Measurements from ENCODE around the gene PRDM15.

PRDM15 gene

DNA sequence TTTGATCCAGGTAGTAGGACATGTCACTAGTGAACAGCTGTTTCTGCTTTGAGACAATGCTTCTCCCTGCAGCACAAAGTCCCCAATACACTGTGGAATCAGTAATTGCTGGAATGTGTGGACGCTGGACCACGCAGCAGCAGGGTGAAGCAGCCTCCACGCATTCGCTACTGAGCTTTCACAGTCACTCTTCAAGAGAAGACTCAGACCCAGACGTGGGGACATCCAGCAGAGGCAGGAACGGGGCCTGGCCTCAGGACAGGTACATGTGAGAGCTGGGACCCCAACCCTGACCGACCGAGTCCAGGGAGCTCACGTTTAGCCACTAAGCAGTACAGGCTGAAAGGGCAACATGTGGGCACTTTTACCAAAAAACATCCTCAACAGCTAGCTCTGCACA, 34.1 kb upstream of the PRDM15 start:
- no peak for DNase-seq (ENCODE audit: low read depth in 3 of 3, low spot score in 1 of 3)

DNA sequence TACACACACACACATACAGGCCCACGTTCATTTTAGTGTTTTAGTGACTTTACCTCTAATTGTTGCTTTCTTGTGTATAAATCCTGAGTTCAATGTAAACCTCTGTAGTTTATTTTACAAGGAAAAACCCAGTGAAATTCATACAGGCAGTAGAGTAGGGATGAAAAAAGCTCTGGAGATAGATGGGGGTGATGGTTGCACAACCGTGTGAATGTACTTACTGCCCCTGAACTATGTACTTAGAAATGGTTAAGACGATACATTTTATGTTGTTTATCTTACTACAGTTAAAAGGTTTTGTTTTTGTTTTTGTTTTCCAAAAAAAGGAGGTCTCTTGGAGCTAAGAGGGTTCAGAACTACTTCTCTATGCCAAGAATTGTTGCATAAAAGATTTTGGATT, 29.7 kb upstream of the PRDM15 start:
- DNase-seq (ENCODE audit: low read depth in 3 of 3, low spot score in 1 of 3), result no peak

DNA sequence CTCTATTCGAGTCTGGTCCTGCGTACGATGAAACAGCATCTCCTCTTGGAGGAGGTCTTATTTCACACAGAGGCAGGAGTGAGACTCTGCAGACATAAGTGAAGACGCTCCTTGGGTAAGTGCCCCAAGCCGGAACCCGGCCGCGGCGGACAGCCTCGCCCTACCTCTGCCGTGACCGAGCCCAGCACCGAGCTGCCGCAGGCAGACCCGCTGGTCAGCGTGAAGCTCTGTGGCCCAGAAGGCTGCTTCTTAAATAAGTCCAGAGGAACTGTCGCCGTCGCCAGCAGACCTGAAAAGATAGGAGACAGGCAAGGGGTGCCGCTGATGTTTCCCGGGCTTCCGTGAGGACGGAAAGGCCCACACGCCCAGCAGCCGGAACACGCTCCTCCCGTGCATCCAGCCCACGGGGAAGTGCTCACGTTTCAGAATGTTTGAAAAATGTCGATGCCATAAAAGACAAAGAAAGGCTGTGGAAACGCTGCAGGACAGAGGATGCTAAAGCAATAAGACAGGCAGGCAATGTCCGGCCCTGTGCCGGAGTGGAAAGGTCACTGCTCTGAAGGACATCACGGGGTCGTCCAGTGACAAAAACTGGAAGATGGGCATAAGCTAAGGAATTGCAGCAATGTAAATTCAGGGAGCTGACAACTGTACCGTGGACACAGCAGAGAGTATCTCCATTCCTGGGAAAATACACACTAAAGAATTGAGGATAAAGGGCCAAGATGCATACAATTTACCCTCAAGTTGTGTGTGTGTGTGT, 28.5 kb upstream of the PRDM15 start:
- no peak for DNase-seq (ENCODE audit: low read depth in 3 of 3, low spot score in 1 of 3)

DNA sequence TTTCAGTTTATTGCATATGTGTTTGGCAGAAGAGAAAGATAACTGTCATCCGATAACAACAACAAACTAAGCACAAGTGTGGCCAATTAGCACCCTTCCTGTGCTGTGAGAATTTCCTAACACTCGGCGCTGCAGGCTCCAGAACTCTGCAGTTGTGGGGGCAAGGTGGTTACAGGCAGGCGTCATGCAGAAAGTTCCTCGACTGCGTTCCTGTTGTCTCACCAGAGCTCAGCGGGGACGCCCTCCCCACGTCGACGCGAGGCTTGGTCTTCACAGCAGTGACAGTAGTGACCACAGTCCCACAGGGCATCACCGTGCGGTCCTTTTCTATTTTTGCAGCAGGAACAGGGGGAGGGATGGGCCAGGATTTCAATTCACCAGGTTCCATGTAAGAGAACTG, 27.6 kb upstream of the PRDM15 start:
- DNase-seq (ENCODE audit: low read depth in 3 of 3, low spot score in 1 of 3), result no peak

DNA sequence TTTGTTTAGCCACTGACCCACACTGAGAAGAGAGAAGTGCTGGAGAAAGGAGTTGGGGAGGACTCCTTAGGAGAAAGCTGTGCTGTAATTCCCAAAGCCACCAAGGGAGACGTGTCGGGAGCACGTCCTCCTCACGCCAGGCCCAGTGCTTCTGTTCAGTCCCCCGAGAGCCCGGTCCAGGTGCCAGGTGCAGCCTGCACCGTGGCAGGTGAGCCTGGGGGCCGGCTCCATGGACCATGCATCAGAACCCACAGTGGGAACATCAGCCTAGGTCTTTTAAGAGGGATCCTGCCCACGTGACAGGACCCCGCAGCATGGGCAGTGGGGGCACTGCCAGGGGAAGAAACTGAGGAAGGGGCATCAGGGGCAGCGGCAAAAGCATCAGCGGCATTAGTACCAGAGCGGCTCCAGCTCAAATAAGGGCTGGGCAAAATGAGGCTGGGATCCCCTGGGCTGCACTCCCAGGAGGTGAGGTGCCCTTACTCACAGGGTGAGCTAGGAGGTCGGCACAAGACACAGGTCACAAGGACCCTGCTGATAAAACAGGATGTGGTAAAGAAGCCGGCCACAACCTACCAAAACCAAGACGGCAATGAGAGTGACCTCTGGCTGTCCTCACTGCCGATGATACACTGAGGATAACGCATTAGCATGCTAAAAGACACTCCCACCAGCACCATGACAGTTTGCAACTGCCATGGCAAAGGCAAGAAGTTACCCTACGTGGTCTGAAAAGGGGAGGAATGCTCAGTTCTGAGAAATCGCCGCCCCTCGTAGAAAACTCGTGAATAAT, 24.6 kb upstream of the PRDM15 start:
- DNase-seq (ENCODE audit: low read depth in 3 of 3, low spot score in 1 of 3), result no peak

DNA sequence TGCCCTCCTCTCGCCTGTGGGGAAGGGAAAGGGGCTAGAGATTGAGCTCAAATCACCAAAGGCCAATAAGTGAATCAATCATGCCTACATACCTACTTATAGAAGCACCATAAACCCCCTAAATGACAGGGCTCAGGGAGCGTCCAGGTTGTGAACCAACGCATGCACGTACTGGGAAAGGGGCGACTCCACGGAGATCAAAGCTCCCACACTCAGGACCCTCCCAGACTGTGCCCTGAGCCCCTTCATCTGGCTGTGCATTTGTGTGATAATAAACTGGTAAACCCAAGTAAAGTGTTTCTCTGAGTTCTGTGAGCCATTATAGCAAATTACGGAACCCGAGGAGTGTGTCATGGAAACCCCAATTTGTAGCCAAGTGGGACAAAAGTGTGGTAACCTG, 23.8 kb upstream of the PRDM15 start:
- DNase-seq (ENCODE audit: low read depth in 3 of 3, low spot score in 1 of 3), result no peak

DNA sequence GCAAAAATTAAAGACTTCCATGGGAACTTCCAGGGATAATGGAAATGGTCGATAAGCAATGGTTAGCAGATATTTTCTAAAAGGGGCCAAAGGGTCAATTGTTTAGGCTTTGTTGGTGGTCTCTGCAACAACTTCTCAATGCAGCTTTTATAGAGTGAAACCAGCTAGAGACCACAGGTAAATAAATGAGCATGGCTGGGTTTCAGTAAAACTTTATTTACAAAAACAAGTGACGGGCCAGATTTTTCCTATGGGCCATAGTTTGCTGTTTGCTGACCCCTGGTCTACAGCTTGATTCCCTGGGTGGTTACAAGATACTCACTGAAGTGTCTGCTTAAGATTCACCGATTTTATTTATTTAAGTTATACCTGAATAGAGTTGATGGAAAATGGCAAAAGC, 22.6 kb upstream of the PRDM15 start:
- no peak for DNase-seq (ENCODE audit: low read depth in 3 of 3, low spot score in 1 of 3)

DNA sequence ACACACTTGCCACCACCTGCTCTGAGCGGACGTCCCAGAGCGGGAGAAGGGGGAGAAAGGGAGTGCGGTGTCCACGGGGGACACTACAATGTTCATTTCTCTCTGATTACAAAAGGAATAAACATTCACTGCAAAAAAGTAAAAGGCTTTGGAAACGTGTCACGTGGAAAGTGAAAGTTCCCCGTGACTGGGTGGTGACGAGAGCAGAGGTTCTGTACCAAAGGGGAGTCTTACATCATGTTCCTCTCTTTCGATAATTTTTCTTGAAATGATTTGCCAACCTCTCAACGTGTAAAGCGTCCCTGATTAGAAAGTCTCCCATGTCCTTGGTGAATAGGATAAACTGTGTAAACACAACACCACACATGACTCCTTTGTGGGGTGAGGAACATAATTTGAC, 22.0 kb upstream of the PRDM15 start:
- DNase-seq (ENCODE audit: low read depth in 3 of 3, low spot score in 1 of 3), result no peak

DNA sequence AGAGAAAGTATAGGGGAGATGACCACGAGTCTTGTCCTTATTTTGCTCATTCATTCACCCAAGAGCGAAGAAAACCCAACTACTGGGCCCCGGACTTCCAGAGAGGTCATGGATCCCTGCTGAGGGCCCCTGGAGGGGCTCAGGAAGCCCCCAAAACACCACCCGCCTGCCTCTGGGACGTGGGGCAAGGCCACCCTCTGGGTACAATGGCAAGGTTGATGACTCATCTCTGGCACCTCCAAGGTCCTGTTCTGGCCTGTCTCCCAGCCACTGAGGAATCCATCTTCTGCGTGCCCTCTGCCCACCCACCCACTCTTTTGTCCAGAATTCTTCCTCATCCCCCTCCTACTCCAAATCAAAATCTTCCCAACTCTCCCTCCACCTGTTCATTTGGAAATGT, 21.3 kb upstream of the PRDM15 start:
- DNase-seq (ENCODE audit: low read depth in 3 of 3, low spot score in 1 of 3), result no peak

DNA sequence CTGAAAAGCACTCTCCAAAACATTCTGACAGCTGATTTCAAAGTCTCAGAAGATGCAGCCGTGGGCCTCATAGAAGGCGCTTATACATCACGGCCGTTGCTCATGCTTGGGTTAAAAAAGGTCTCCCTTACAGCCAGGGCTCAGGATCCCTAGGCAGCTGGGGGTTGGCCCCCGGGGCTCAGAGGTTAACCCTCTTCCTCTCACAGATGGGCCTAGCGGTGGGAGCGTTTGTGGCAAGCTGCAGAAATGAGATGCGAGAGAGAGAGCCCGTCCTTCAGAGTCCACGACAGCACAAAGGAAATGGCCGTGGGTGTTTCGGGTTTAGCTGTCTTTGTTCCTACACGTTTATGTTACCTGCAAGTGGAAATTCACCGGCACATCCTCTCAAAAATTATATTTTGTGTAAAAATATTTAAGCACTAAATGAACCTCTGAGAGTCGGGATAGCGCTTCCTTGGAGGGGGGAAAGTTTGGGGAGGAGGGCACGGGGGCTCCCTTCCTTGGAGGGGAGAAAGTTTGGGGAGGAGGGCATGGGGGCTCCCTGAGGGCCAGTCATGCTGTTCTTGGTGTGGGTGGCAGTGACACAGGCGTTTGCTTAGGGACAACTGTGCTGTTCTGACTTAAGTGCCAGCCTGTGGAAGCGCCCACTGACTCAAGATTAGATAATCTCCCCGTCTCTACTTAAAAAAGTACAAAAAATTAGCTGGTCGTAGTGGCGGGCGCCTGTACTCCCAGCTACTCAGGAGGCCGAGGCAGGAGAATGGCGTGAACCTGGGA, 20.5 kb upstream of the PRDM15 start:
- no peak for DNase-seq (ENCODE audit: low read depth in 3 of 3, low spot score in 1 of 3)

DNA sequence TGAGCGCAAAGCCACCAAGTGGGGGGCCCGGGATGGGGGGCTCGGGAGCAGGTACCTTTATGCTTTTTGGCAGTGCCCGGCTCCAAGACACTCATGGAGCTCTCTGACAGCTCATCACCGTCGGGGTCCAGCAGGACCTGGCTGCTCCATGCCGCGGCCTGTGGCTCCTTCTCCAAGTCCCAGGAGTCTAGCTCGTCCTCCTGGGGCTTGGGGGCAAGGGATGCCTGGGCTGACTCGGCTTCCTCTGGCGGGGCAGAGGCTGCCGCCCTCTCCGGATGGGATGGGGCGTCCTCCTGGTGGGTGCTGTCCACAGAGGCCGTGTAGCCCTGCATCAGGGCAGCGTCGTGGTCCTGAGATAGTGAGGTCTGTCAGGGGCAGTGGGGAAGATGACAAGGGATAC, 19.9 kb upstream of the PRDM15 start:
- no peak for DNase-seq (ENCODE audit: low read depth in 3 of 3, low spot score in 1 of 3)

DNA sequence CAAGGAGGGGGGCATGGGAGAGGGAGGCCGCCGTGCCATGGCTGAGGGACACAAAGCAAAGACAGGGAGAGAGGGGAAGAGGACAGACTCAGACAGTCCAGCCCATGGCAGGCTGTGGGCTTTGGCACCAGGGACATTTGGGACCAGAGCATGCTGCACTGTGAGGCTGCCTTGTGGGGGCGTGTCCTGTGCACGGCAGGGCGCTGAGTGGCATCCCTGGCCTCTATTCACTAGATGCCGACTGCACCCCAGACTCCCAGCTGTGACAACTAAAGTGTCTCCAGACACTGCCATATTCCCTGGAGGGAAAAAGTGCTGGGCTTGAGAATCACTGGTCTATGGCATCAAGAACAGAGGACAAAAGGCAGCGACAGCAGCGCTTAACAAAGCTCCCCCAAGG, 18.6 kb upstream of the PRDM15 start:
- DNase-seq (ENCODE audit: low read depth in 3 of 3, low spot score in 1 of 3), result no peak

DNA sequence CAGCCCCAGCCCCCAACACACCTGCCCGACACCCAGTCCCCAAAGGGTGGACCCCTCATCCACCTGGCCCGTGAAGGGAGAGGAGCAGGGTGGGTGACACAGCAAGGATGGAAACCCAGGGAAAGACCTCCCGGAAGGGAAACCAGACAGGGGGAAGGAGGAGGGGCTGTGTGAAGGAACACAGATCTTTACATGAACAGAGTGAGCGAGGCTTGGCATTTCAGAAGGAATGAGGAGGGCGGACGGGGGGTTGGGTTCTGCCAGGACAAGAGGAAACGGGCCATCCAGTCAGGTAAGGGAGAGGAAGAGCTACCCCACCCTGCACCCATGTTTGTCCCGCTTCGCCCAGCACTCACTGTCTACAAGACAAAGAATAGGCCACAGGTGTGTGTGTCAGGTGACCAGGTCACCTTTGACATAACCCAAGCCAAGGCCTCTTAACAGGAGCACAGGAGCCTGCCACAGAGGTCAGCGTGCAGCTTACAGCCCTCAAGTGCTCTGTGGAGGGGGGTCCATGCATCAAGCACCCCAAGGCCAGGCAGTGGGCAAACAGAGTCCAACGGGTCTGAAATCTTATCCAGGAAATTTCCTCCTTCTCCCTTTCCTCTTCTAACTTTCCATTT, 18.0 kb upstream of the PRDM15 start:
- DNase-seq (ENCODE audit: low read depth in 3 of 3, low spot score in 1 of 3), result no peak

DNA sequence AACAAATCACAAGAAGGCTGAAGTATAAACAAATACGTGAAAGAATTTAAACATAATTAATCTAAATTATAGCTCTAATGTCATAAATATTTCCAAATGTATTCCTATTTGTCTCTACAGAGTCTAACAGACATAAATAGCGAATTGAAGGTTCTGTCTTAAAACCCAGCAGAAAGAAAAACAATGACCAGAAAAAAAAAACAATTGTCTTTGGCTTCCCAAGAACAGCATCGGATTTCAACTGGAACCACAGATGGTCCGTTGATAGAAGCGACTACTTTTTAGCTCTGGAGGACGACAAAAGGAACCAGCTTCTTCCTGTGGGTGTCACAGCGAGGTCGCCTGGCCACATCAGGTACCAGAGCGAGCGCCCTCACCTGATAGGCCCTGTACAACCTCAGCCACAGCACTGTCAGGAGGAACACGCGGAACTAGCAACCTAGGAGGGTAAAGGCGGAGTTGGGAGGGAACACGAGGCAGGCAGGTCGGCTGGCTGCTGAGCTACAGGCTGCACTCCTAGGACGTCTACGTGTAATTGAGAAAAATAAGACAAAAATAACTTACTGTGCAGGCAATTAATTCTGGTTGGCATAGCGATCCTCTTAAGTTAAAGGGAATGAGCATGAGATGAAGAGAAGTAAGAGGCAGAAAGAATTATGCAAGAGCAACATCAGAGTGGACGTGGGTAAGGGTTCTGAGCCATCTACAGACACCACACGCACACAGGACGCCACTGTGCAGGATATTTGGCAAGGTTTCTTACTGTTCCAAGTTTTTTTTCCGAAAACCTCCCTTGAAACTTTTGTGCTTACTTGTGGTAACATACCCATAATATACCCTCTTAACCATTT, 16.7 kb upstream of the PRDM15 start:
- peak; percentile 11 to 26 (median 15) for DNase-seq (ENCODE audit: low read depth in 3 of 3, low spot score in 1 of 3)

DNA sequence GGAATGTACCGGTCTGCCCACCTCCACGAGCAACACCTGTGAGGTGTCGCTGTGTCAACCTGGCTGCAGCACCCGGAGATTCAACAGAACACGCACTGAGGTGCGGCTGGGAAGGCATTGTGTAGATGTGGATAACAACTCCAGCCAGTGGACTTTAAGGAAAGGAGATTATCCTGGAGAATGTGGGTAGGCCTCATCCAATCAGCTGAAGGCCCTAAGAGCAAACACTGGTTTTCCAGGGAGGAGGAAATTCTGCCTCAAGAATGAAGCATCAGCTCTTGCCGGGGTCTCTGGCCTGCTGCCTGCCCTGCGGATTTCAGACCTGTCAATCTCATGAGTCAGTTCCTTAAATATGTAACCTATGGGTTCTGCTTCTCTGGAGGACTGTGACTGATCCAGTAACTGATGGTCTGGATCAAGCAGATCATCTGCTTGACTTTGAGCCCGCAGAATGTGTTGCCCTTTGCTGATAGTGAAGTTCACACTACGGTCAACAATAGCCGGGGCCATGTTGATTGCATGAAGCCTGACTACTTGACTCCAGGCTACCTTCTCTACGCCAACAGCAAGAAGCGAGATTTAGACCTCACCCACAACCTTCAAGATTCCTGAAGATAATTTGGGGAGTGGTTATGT, 15.9 kb upstream of the PRDM15 start:
- no peak for DNase-seq (ENCODE audit: low read depth in 3 of 3, low spot score in 1 of 3)

DNA sequence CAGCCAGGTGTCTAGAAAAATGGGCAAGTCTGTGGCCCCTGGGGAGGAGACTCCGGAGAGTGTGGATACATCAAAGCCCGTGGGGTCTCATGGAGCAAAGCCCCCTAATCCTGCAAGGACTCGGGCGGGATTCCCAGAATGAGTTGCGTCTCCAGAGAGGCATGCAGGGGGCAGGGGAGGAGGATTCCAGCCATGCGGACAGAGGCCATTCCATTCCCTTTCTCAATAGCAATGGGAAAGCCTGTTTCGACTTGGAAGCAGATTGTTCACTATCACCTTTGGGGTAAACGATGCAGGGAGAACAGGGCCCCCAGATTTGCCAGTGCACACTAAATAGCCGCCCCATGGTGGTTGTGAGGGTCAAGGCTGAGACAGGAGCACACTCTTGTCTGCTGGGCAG, 15.4 kb upstream of the PRDM15 start:
- no peak for DNase-seq (ENCODE audit: low read depth in 3 of 3, low spot score in 1 of 3)

DNA sequence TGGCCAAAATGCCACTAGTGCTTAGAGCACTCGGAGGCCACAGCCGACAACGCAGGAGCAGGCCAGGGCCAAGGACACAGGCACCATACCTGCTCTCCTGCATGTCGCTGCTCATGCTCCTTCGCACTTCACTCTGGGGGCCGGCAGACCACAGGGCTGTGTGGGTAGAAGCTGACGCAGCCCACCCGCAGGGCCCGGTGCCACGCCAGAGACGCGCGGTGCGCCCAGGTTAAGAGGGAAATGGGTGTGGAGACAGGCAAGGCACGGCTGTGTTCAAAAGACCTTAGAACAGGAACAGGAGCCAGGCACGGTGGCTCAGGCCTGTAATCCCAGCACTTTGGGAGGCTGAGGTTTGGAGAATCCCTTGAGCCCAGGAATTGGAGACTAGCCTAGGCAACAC, 13.6 kb upstream of the PRDM15 start:
- DNase-seq (ENCODE audit: low read depth in 3 of 3, low spot score in 1 of 3), result no peak

DNA sequence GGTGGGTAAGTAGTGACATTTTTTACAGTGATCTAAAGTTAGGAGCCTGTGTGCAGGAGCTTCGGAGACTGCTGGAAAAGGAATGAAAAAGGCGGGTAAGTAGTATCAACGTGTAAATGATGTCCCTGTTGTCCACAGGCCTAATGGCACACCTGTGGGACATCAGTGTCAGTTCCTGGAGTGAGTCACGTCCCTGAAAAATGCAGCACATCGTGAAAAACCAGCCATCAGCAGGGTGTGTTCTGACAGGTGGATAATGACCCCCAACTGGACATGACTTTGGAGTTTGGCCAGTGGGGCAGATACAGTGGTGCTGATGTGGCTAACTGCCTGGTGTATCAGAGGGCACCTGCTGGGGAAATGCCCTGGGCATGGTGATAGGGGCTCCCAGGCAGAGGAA, 12.0 kb upstream of the PRDM15 start:
- DNase-seq (ENCODE audit: low read depth in 3 of 3, low spot score in 1 of 3), result no peak

DNA sequence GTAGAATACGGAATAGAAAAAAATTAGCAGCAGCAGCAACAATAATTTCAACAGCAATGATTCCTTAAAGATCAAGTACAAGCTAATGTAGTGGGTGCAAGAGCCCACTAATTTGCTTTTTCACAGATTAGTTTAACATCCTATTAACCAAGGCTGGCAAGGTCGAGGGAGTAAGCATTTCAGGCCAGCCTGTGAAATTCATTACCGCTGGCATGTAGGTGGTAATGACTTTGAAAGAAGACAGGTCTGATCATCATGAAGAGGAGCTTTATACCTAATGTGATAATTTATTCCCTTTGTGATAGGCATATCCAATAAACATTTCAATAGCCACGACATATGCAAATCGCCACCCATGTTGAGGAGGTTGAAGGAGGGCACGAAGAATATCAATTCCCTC, 11.2 kb upstream of the PRDM15 start:
- DNase-seq (ENCODE audit: low read depth in 3 of 3, low spot score in 1 of 3), result no peak

DNA sequence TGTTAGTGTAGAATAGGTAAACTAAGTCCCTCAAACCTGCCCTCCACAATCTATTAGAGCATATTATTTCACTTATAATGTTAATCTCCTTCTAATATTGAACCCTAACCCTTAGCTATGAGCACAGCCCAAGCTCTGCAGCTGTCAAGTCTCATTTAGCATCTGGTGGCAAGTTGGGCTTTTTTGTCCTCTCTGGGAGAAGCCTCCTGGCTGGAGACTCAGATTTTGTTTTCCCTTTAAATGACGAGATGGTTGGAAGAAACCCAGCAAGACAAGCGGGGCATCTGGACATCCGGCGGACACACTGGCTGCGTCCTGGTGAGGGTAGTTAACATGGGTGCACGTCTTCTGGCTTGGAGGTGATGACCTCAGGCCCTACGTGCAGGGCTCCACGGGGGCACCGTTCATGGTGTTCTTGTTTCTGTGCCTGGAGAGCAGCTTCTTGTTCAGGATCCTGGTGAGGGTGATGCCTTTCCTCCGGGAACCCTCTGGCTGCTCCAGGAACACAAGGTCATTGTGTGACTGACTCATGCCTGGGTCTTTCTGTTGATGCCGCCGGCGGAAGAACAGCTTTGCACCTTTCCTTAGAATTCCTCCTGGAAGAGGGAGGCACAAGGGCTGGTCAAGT, 9.7 kb upstream of the PRDM15 start:
- DNase-seq (ENCODE audit: low read depth in 3 of 3, low spot score in 1 of 3), result no peak
